Activated T-helper 17 cell treated with anti-CD3 and anti-CD28 coated beads, Interleukin-2, amount 50 U/mL, for 72 hours (primary cell): Measurements from ENCODE around the gene ARMH1. TPM values are rescaled to one million over a fixed set of nuclear protein-coding genes. Genes with fewer than 3 reads are reported as not detected.
A peak's percentile ranks its signal among the peaks of the same experiment; 100 is the strongest.
"Not testable (repeated sequence)": the region's sequence is repeated elsewhere in the genome, so short reads cannot be mapped to it uniquely, and the experiment has no call there.

Experiments used
- ATAC-seq: fragments of 150-1000 bp; cut with Tn5 transposase; replicated peaks from 2 replicates; pipeline ENCODE4 v1.10.0; 2021; ENCODE audit warnings: mild to moderate bottlenecking, moderate library complexity
- H3K27ac Mint-ChIP-seq: one replicate; pipeline ENCODE4 v1.8.0; 2022; ENCODE audit warnings: mixed read lengths
- H3K27me3 Mint-ChIP-seq: one replicate; pipeline ENCODE4 v1.8.0; 2022; ENCODE audit warnings: mixed read lengths
- H3K36me3 Mint-ChIP-seq: one replicate; pipeline ENCODE4 v1.8.0; 2022; ENCODE audit warnings: low read depth, mild to moderate bottlenecking, mixed read lengths
- H3K4me1 Mint-ChIP-seq: one replicate; pipeline ENCODE4 v1.8.0; 2022; ENCODE audit warnings: mixed read lengths
- H3K4me3 Mint-ChIP-seq: one replicate; pipeline ENCODE4 v1.8.0; 2022; ENCODE audit warnings: mild to moderate bottlenecking, mixed read lengths
- H3K9me3 Mint-ChIP-seq: one replicate; pipeline ENCODE4 v1.8.0; 2022; ENCODE audit warnings: mixed read lengths
- total RNA-seq, 2 donors: library from RNA; stranded (reverse); gene quantifications; one replicate each; pipeline ENCODE4 v1.2.3, GENCODE V29; 2022

ARMH1 gene
- total RNA-seq, 2 donors from 2014 or later = 10.7 to 65.8 TPM

DNA sequence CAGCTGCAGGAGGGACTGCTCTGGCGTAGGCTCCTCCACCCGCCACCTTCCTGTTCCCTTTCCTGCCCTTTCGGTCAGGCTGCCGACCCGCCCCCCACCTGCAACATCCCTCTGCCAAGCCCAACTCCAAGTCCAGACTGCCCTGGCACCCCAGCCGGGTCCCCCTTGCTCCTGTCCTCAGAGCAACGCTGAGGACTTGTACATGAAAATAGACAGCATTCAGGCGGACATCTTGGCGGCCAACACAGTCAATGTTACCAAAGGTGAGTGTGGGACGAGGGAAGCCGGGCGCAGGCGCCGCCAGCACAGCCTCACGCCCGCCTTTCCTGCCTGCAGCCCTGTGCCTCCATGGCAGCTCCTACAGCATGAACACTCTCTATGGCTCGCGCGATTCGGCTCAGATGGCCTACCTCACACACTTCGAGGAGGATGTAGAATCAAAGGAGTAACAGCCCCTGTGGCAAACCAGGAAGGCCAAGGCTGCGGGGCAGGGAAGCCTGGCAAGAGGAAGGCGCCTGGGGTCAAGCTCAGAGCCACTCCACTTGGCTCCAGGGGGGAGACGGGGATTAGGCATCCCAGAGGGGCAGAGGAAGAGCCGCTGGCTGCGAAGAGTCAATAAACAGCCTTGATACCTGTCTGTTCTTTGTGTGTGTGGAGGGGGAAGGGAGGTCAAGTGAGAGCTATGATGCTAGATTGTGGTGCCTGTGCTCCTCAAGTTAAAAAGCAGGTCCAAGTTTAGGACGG lies 50.6 kb downstream of the ARMH1 start:
- Mint-ChIP-seq H3K36me3 (peaks cover 32% of the 10 kb centered on the region), H3K27me3 (no peaks in the 10 kb centered on the region), H3K4me3 (peak overlapping the region; percentile 74), H3K4me1 (peaks cover 45% of the 10 kb centered on the region), H3K9me3 (no peaks in the 10 kb centered on the region), H3K27ac (peak overlapping the region; percentile 59)
- no peak for ATAC-seq

- peak; percentile 86 for ATAC-seq
- Mint-ChIP-seq H3K9me3 (no peaks in the 10 kb centered on the region), H3K4me1 (peaks cover 14% of the 10 kb centered on the region), H3K36me3 (peaks cover 14% of the 10 kb centered on the region), H3K27me3 (no peaks in the 10 kb centered on the region), H3K27ac (peak within 1 kb of the TSS; percentile 100), H3K4me3 (peak within 1 kb of the TSS; percentile 68)
Measured at GRCh38 chr1:44730741-44731512, 56.4 kb downstream of the ARMH1 start, which contains the start of gene RNU5D-1. Gene RNU5D-1 (minus strand): TSS chr1:44731170.

DNA sequence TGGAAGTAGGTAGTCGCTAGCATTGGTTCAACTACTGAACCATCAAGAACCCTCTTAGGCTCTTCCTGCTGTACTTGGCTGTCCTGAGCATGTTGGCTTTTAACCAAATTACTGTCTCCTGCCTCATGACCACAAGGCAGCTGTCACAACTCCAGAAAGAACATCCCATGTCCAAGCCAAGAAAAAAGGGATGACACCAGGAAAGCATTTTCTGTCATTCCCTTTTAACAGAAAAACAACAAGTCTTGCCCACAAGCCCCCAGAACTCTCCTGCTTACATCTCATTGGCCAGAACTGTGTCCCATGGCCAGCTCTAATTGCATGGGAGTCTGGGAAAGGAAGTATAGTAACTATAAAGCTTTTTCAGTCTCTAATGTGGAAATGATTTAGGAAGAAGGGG lies 58.9 kb downstream of the ARMH1 start:
- Mint-ChIP-seq H3K4me1 (peaks cover 14% of the 10 kb centered on the region), H3K4me3 (no peak overlapping the region), H3K27me3 (no peaks in the 10 kb centered on the region), H3K9me3 (no peaks in the 10 kb centered on the region), H3K27ac (peak overlapping the region; percentile 33), H3K36me3 (peaks cover 14% of the 10 kb centered on the region)
- ATAC-seq = no peak

GRCh38 chr1:44733784-44734183 lies 59.3 kb downstream of the ARMH1 start:
- no peak for ATAC-seq
- Mint-ChIP-seq H3K36me3 (peaks cover 14% of the 10 kb centered on the region), H3K27ac (peak overlapping the region; percentile 33), H3K9me3 (no peaks in the 10 kb centered on the region), H3K4me1 (peaks cover 13% of the 10 kb centered on the region), H3K27me3 (no peaks in the 10 kb centered on the region), H3K4me3 (no peak overlapping the region)

GRCh38 chr1:44735992-44736391 lies 61.5 kb downstream of the ARMH1 start:
- Mint-ChIP-seq H3K36me3 (peaks cover 21% of the 10 kb centered on the region), H3K27ac (no peak overlapping the region), H3K27me3 (no peaks in the 10 kb centered on the region), H3K9me3 (no peaks in the 10 kb centered on the region), H3K4me1 (peaks cover 3% of the 10 kb centered on the region), H3K4me3 (no peak overlapping the region)
- no peak for ATAC-seq

DNA sequence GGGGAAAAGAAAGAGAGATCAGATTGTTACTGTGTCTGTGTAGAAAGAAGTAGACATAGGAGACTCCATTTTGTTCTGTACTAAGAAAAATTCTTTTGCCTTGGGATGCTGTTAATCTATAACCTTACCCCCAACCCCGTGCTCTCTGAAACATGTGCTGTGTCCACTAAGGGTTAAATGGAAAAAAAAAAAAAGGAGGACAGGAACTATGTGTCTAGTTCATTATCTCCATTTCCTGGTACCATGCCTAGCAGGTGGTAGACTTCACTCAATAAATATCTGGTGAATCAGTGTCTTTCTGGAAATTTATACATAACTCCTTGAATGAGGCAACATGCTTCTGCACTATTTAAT lies 64.4 kb downstream of the ARMH1 start:
- peak overlapping the region; percentile 91 for H3K27ac Mint-ChIP-seq
- H3K27me3 Mint-ChIP-seq, H3K4me1 Mint-ChIP-seq, H3K9me3 Mint-ChIP-seq: not testable (repeated sequence)
- H3K36me3 Mint-ChIP-seq = peaks cover 39% of the 10 kb centered on the region
- peak; percentile 2 for ATAC-seq
- peak overlapping the region; percentile 96 for H3K4me3 Mint-ChIP-seq

- H3K27ac Mint-ChIP-seq = peak within 1 kb of the TSS; percentile 91
- H3K4me3 Mint-ChIP-seq = peak within 1 kb of the TSS; percentile 96
- no peaks in the 10 kb centered on the region for H3K9me3 Mint-ChIP-seq
- peak; percentile 99 for ATAC-seq
- H3K27me3 Mint-ChIP-seq = no peaks in the 10 kb centered on the region
- H3K4me1 Mint-ChIP-seq = peaks cover 7% of the 10 kb centered on the region
- peaks cover 45% of the 10 kb centered on the region for H3K36me3 Mint-ChIP-seq
Measured at GRCh38 chr1:44739307-44740178, 65.0 kb downstream of the ARMH1 start, which contains the start of gene KIF2C. Gene KIF2C (plus strand): TSS chr1:44739837. CDS start chr1:44739933, 96 bp downstream.

DNA sequence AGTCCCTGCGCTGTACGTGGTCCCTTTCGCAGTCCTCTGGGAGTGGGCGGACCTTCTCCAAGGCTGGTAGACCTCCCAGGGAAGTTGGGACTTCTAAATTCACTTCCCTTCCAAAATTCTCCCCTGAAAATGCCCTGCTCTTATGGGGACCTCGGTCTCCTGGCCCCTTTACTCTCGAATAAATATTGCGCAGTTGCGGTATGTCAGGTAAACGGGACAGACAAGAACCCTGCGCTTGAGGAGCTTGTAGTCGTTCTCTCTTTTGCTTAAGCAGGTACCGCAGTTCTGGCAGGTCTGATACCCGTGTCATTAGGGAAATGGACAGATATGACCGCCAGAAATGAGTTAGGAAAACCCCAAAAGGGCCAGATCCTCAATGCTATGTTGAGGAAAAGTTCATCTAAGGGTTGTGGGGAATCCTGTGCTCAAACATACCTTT lies 65.7 kb downstream of the ARMH1 start:
- H3K4me3 Mint-ChIP-seq = peak overlapping the region; percentile 96
- no peaks in the 10 kb centered on the region for H3K9me3 Mint-ChIP-seq
- ATAC-seq = no peak
- peaks cover 50% of the 10 kb centered on the region for H3K36me3 Mint-ChIP-seq
- no peaks in the 10 kb centered on the region for H3K27me3 Mint-ChIP-seq
- H3K4me1 Mint-ChIP-seq = peaks cover 7% of the 10 kb centered on the region
- peak overlapping the region; percentile 91 for H3K27ac Mint-ChIP-seq

- H3K27ac Mint-ChIP-seq = no peak overlapping the region
- H3K4me3 Mint-ChIP-seq = peak overlapping the region; percentile 48
- peaks cover 69% of the 10 kb centered on the region for H3K36me3 Mint-ChIP-seq
- H3K4me1 Mint-ChIP-seq = peaks cover 7% of the 10 kb centered on the region
- no peaks in the 10 kb centered on the region for H3K9me3 Mint-ChIP-seq
- H3K27me3 Mint-ChIP-seq = no peaks in the 10 kb centered on the region
- no peak for ATAC-seq
Measured at GRCh38 chr1:44743211-44743610, 68.7 kb downstream of the ARMH1 start.

DNA sequence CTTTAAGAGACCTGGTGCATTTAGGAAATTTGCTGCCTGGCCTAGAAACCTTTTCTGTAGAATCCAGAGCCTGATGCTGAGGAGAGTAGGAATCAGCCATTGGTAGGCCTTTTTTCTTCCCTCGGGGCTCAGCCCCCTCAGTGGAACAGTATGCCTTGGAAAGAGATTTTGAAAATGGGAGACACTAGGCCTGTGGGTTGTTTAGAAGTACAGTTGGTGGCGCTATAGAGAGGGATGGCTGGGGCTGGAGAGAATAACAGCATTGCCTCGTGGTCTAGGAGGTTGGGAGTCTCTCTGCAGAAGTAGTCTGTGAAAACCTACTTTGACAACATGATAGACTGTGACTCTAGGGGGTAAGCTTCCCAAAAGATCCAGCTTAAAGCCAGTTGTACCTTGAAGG lies 73.4 kb downstream of the ARMH1 start:
- Mint-ChIP-seq H3K36me3 (peaks cover 70% of the 10 kb centered on the region), H3K27ac (no peak overlapping the region)

DNA sequence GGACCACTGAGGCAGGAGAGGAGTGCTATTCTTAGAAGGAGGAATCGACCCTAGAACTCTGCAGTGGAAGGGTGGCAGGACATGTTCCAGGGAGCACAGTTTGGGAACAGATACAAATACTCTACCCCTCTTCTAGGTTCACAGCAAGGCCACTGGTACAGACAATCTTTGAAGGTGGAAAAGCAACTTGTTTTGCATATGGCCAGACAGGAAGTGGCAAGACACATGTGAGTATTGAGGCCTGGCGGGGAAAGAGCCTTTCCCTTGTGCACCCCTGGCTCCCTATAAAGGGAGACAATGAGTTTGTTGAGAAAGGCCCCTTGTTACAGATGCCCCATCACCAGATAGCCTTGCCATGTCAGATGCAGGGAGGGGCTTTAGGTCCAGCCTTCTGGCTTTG lies 82.9 kb downstream of the ARMH1 start:
- no peaks in the 10 kb centered on the region for H3K4me1 Mint-ChIP-seq
- peaks cover 92% of the 10 kb centered on the region for H3K36me3 Mint-ChIP-seq
- H3K27ac Mint-ChIP-seq = no peak overlapping the region
- H3K4me3 Mint-ChIP-seq = no peak overlapping the region
- ATAC-seq = no peak
- H3K27me3 Mint-ChIP-seq = no peaks in the 10 kb centered on the region
- H3K9me3 Mint-ChIP-seq = no peaks in the 10 kb centered on the region

More for the DNA sequence above, 73.4 kb downstream of the ARMH1 start:
- no peak for ATAC-seq
- H3K4me3 Mint-ChIP-seq = no peak overlapping the region
- no peaks in the 10 kb centered on the region for H3K27me3 Mint-ChIP-seq
- H3K9me3 Mint-ChIP-seq = no peaks in the 10 kb centered on the region
- H3K4me1 Mint-ChIP-seq = peaks cover 4% of the 10 kb centered on the region

DNA sequence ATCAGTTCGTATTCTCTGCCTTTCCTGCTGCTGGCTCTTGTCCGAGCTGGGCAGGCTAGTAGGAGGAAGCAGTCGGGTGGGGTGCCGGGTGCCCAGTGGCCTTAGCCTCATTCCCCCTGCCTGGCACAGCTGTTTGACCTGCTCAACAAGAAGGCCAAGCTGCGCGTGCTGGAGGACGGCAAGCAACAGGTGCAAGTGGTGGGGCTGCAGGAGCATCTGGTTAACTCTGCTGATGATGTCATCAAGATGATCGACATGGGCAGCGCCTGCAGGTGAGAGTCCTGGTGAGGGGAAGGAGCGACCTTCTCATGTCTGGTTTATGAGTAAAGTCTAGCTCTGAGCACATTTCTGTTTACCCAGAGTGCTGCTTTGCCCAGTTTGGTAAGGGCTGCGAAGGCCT lies 84.6 kb downstream of the ARMH1 start:
- H3K27me3 Mint-ChIP-seq = no peaks in the 10 kb centered on the region
- H3K4me1 Mint-ChIP-seq = peaks cover 4% of the 10 kb centered on the region
- H3K4me3 Mint-ChIP-seq = no peak overlapping the region
- no peak for ATAC-seq
- H3K9me3 Mint-ChIP-seq = no peaks in the 10 kb centered on the region
- H3K27ac Mint-ChIP-seq = no peak overlapping the region
- peaks cover 90% of the 10 kb centered on the region for H3K36me3 Mint-ChIP-seq

- Mint-ChIP-seq H3K27me3 (no peaks in the 10 kb centered on the region), H3K9me3 (no peaks in the 10 kb centered on the region), H3K4me3 (no peak overlapping the region), H3K4me1 (peaks cover 4% of the 10 kb centered on the region), H3K27ac (no peak overlapping the region), H3K36me3 (peaks cover 79% of the 10 kb centered on the region)
- no peak for ATAC-seq
Measured at GRCh38 chr1:44760876-44761275, 86.4 kb downstream of the ARMH1 start.

GRCh38 chr1:44766421-44766820 lies 91.9 kb downstream of the ARMH1 start:
- H3K27me3 Mint-ChIP-seq, H3K27ac Mint-ChIP-seq, ATAC-seq, H3K9me3 Mint-ChIP-seq, H3K4me3 Mint-ChIP-seq, H3K4me1 Mint-ChIP-seq: not testable (repeated sequence)
- peaks cover 32% of the 10 kb centered on the region for H3K36me3 Mint-ChIP-seq
